Pancreas (tissue), 10 donors: Measurements from ENCODE around the gene TOP2B. TPM values are rescaled to one million over a fixed set of nuclear protein-coding genes. Genes with fewer than 3 reads are reported as not detected.

Source experiments
- ATAC-seq, 4 donors: fragments of 200-7000 bp; cut with Tn5 transposase; one replicate each; pipeline versions ENCODE4 v1.8.0 to v1.9.1; 2020; ENCODE audit warnings: mild to moderate bottlenecking in 4 of 4, moderate library complexity in 4 of 4
- DNase-seq, 6 donors: peaks; one replicate each; pipeline ENCODE4 v3.0.0-alpha.2; 2020
- FAIRE-seq: peaks from 2 replicates; lab custom pipeline; 2012; peaks lifted over from hg19 to GRCh38; lab: Jason Lieb, UNC
- H3K27ac ChIP-seq, 4 donors: fragments of 200-600 bp; sonication (generic); 1 replicate in 3 of 4; 2 replicates in 1 of 4; pipeline versions ENCODE4 v1.5.0 to v1.8.0; 2020
- H3K27me3 ChIP-seq, 4 donors: fragments of 200-600 bp; one replicate each; pipeline ENCODE4 v1.8.0; 2021
- H3K36me3 ChIP-seq, 3 donors: fragments of 200-600 bp; sonication (generic) in 1 of 3; one replicate each; pipeline versions ENCODE4 v1.5.0 to v1.8.0; 2020 to 2021
- H3K4me1 ChIP-seq, 3 donors: fragments of 200-600 bp; one replicate each; pipeline ENCODE4 v1.8.0; 2021
- H3K4me3 ChIP-seq, 4 donors: fragments of 200-600 bp; sonication (generic) in 2 of 4; one replicate each; pipeline versions ENCODE4 v1.5.0 to v1.8.0; 2020 to 2021
- H3K9me3 ChIP-seq, 4 donors: fragments of 200-600 bp; one replicate each; pipeline ENCODE4 v1.8.0; 2021
- WGBS, 2 donors: extraction: QIAGEN DNeasy Blood & Tissue Kit; methylation state at CpG; one replicate each; pipeline ENCODE4 v1.1.7; 2013; 5-methylcytosine and 5-hydroxymethylcytosine counted together
- intact Hi-C, 3 donors: fragments of 100-400 bp; cut with DNase I; formaldehyde crosslinking; loops; one replicate each; pipeline versions ENCODE4 v1.11.1 to v1.14.2; 2022
- polyA plus RNA-seq, 2 donors: library from polyadenylated mRNA; stranded (reverse); fragments of 200-250 nt; gene quantifications; one replicate each; pipeline ENCODE4 v1.2.3, GENCODE V29; 2013
- total RNA-seq, 6 donors: library from RNA; stranded (reverse); fragmentation: NEBNext Ultra II Directional in 4 of 6; extraction: Animal tissue kit (Norgen Biotek cat#: 25700) in 4 of 6; gene quantifications; one replicate each; pipeline versions ENCODE4 v1.2.1 to v1.2.4, GENCODE V29; 2021 to 2023
- TF ChIP-seq, protein P1 (sequence below), 4 donors: fragments of 200-600 bp; sonication (generic) in 3 of 4; IDR thresholded peaks; one replicate each; pipeline versions ENCODE4 v1.5.0 to v1.8.0; 2021; ENCODE audit warnings: antibody characterized with exemption in 4 of 4
- donor health status: healthy with polysubstance abuse.
- donor health status: DM: no; HTN: no; CAD: no; lungs with moderate emphysema.
- donor health status: DM: no; HTN: no; CAD: no.
- donor health status: control.
- donor health status: control.
- donor health status: Bipolar disorder and iron deficiency.
- donor health status: DM: yes; HTN: yes; CAD: no.
- donor health status: DM: no; HTN: no; CAD: no.
- donor health status: DM: no; HTN: no; CAD: no.
- donor health status: DM: yes; HTN: yes; CAD: no.

The TOP2B gene
- total and polyA plus RNA-seq, 8 donors: 17.7 to 67.7 (median 40.2) TPM

DNA sequence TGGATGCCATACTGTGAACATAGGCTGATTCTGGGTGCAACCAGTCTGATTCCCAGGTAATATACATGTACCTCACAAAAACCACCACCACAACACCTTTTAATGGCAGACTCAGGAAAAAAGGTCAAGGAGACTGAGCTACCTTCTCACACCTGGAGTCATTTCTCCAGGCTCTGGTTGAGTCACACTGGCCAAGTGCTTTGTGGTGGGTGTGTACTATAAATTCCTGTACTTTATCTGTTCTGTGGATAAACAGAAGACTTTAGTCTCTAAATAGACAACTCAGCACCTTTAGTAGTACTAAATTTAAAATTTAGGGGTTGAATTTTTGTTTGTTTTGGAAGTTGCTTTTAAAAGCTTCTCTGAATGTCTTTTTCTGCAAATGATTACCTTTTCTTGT, 46.7 kb downstream of the TOP2B start:
- DNase-seq (no peak), ATAC-seq (peak in 1 of 4 donors; percentile 40), FAIRE-seq (no peak)
- TF ChIP-seq, protein P1, sequence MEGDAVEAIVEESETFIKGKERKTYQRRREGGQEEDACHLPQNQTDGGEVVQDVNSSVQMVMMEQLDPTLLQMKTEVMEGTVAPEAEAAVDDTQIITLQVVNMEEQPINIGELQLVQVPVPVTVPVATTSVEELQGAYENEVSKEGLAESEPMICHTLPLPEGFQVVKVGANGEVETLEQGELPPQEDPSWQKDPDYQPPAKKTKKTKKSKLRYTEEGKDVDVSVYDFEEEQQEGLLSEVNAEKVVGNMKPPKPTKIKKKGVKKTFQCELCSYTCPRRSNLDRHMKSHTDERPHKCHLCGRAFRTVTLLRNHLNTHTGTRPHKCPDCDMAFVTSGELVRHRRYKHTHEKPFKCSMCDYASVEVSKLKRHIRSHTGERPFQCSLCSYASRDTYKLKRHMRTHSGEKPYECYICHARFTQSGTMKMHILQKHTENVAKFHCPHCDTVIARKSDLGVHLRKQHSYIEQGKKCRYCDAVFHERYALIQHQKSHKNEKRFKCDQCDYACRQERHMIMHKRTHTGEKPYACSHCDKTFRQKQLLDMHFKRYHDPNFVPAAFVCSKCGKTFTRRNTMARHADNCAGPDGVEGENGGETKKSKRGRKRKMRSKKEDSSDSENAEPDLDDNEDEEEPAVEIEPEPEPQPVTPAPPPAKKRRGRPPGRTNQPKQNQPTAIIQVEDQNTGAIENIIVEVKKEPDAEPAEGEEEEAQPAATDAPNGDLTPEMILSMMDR (IDR thresholded peaks at IDR 0.05): no peak
- H3K4me1 ChIP-seq: no peaks in the 10 kb centered on the region
- no peaks in the 10 kb centered on the region for H3K27me3 ChIP-seq
- H3K9me3 ChIP-seq: no peaks in the 10 kb centered on the region
- H3K36me3 ChIP-seq: peaks cover 0 to 17% (median 13%) of the 10 kb centered on the region in 3 donors
- H3K4me3 ChIP-seq: no peak overlapping the region
- H3K27ac ChIP-seq: no peak overlapping the region
- intact Hi-C loops: no loop called here

DNA sequence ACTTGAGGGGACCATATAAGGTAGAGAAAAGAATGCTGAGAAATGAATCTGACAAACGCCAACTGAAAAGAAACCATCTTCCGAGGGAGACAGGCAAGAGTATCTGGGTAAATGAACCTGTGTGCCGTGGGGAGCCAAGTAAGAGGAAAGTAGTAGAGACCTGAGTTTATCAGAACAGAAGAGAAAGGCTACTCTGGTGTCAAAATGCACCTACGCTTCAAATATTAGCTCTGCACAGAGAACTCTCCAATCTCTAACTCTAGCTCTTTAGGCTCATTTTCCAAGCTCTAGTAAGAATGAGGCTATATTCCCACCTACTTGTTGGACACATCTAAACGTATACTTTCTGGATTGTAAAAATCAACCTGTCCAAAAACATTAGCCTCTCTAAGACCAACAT, 53.5 kb downstream of the TOP2B start:
- FAIRE-seq: no peak

DNA sequence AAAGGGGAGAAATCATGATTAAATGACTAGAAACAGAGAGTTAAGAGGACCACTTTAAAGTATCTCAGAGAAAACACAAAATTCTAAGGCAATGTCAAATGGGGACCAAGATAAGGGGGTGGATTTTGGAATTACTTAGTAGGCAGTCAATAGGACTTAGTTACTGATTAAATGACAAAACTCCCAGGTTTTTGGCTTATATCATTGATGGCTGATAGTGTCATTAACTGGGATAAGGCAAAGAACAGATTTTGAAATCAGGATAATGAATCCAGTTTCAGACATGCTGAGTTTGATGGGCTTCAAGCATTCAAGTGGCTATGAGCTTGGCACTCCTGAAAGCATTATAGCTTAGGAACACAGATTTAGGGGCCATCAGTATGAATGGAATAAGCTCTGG, 53.9 kb downstream of the TOP2B start:
- no peak for DNase-seq
- ATAC-seq: no peak
- Histone ChIP-seq H3K27me3 (no peaks in the 10 kb centered on the region), H3K9me3 (no peaks in the 10 kb centered on the region), H3K36me3 (peaks cover 0 to 53% (median 6%) of the 10 kb centered on the region in 3 donors), H3K27ac (no peak overlapping the region), H3K4me3 (no peak overlapping the region), H3K4me1 (no peaks in the 10 kb centered on the region)
- intact Hi-C loops: no loop called here
- no peak for FAIRE-seq
- TF ChIP-seq, protein P1 (IDR thresholded peaks at IDR 0.05): no peak

More for the DNA sequence above, 53.5 kb downstream of the TOP2B start:
- no peaks in the 10 kb centered on the region for H3K4me1 ChIP-seq
- H3K27me3 ChIP-seq: no peaks in the 10 kb centered on the region
- H3K4me3 ChIP-seq: no peak overlapping the region
- intact Hi-C loops: no loop called here
- H3K36me3 ChIP-seq: peaks cover 0 to 48% (median 6%) of the 10 kb centered on the region in 3 donors
- H3K27ac ChIP-seq: no peak overlapping the region
- H3K9me3 ChIP-seq: no peaks in the 10 kb centered on the region
- no peak for ATAC-seq
- DNase-seq: no peak
- 94 to 97% methylated on average over 5 of the region's 5 CpGs for WGBS, 2 donors
- TF ChIP-seq, protein P1 (IDR thresholded peaks at IDR 0.05): no peak

DNA sequence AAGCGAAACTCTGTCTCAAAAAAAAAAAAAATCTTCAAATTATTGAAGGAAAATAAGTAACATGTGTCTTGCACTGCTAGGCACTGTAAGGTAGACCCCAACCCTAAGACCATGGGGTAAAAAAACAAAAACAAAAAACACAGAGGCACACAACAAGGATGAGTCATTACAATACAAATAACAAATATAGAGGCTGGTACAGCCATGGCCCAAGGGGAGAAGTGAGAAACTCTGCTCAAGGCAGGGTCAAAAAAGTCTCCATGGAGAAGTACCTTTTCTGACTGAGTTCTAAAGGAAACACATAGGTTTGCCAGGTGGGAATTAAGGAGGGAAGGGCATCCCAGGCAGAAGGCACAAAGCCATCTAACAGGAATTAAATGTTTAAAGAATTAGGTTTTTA, 54.5 kb downstream of the TOP2B start:
- H3K36me3 ChIP-seq: peaks cover 0 to 59% (median 6%) of the 10 kb centered on the region in 3 donors
- no peak overlapping the region for H3K4me3 ChIP-seq
- no peak for ATAC-seq
- TF ChIP-seq, protein P1 (IDR thresholded peaks at IDR 0.05): no peak
- H3K27me3 ChIP-seq: no peaks in the 10 kb centered on the region
- intact Hi-C loops: no loop called here
- no peak for DNase-seq
- 98 to 100% methylated on average over 1 of the region's 1 CpG for WGBS, 2 donors
- H3K9me3 ChIP-seq: no peaks in the 10 kb centered on the region
- no peaks in the 10 kb centered on the region for H3K4me1 ChIP-seq
- no peak for FAIRE-seq
- H3K27ac ChIP-seq: no peak overlapping the region

DNA sequence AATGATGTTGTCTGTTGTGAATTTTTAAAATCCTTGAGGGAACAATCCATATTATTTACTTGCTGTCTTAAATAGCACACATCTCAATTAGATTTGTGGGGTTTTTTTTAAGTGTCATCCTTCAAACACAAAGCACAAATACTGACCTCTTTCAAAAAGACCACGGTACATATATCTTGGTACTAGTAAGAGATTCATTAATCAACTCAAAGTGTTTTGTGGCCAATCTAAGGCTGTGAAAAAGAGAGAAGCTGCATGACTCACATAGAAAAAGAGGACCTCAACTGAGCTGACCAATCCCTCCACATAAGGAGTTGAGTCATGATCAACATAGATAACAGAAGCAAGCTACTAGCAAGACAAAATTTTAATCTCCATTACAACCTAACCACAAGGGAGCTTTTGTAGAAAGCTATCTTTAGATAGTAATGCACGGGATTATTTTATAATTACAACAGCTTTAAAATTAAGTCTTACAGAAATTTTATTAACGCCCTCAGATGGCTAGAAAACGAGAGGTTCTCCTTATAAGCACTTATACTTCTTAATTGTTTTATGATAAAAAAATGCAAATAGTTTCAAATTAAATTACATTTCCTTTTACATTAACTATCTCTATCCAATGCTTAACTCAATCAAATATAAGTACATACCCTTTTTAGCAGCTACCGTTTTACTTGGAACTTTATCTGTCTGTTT, 60.5 kb downstream of the TOP2B start:
- intact Hi-C loops: no loop called here
- no peak overlapping the region for H3K4me3 ChIP-seq
- DNase-seq: no peak
- TF ChIP-seq, protein P1 (IDR thresholded peaks at IDR 0.05): no peak
- H3K36me3 ChIP-seq: peaks cover 0 to 33% (median 8%) of the 10 kb centered on the region in 3 donors
- no peaks in the 10 kb centered on the region for H3K9me3 ChIP-seq
- no peaks in the 10 kb centered on the region for H3K27me3 ChIP-seq
- ATAC-seq: peak in 3 of 4 donors; percentile 36 to 81 (median 75)
- H3K27ac ChIP-seq: no peak overlapping the region
- H3K4me1 ChIP-seq: no peaks in the 10 kb centered on the region
- WGBS, 2 donors: 80 to 92% methylated on average over 5 of the region's 5 CpGs
- no peak for FAIRE-seq
